ENCODE measurements around the gene TENM4.

TENM4 gene

DNA sequence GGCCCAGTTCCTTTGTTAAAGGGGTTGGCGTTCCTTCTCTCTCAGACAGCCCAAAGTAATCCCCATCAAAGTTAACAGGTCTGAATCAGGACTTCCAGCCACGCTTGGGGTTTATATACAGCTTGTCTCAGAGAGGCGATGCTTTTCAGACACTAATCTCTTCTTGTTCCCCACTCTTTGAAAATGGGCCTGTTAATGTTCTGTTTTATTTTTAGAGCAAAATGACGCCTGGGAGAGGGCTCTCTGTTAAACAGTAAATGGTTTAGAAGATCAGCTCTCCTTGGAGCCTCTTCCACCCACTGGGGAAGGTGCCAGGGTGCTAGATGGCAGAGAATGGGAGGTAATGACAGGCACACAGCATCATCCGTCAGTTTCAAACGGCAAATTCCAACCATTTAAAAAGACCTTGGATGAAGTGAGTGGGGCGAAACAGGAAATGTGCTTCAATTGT is 630.2 kb downstream of the TENM4 start:
- no peak for DNase-seq (ENCODE audit: low read depth)

DNA sequence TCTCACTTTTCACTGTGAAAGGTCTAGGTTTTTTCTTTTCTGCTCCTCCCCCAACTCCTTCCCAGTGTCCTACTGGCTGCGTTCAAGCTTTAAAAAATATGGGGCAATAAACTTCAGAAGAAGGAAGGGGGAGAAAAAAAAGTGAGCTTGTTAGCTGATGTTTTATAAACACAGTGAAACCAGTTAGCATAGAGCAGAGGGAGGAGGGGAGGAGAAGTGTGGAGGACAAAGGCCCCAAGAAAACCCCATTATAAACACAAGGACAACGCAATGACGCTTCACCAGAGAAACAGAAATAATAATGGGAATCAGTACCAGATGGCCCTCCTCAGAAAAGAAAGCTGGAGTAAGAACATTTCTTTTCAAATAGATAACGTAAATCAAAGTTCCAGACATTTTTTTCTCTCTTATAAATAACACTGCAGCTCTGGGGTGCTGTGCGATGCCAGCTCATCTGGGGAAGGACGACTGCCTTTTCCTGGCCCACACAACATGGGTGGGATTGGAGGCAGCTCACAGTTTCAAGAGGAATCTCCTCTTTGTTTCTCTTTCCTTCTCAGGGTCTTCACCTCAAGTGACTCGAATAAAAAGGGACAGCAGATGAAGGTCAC is 630.8 kb downstream of the TENM4 start:
- DNase-seq (ENCODE audit: low read depth): no peak

DNA sequence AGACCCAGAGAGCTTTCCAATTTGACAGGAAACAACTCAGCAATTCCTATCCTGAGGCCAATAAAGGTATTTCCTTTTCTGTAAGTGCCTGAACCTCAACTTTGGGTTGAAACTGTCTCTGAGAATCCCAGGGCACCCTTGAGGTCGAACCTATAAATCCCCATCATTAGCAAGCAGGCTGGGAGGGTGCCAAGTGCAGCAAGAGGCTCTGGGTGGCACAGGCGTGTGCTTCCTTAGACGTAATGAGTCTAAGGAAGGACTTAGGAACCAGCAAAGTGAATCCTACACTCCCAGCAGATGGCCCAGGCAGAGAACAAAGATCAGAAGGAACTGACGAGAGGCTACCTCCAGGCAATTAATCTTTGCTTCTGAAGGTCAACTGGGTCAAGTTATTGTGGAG is 631.9 kb downstream of the TENM4 start:
- DNase-seq (ENCODE audit: low read depth): no peak

DNA sequence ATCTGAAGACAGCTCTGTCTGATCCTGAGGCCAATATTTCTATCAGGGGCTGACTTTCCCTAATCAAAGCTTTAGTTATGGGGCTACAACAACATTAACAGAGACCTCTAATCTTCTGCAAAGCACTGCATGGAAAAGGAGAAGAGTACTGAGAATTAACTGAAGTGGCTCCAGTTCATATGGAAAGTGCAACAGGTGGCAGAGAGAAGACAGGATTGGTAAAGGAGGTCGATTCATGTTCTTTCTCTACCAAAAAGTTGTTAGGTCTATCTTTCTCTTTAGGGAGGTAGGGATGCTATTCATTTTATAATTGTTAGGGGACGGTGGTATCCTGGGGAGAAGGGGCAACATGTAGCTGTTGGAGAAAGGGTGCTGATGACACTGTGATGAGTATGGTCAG is 633.5 kb downstream of the TENM4 start:
- no peak for DNase-seq (ENCODE audit: low read depth)

DNA sequence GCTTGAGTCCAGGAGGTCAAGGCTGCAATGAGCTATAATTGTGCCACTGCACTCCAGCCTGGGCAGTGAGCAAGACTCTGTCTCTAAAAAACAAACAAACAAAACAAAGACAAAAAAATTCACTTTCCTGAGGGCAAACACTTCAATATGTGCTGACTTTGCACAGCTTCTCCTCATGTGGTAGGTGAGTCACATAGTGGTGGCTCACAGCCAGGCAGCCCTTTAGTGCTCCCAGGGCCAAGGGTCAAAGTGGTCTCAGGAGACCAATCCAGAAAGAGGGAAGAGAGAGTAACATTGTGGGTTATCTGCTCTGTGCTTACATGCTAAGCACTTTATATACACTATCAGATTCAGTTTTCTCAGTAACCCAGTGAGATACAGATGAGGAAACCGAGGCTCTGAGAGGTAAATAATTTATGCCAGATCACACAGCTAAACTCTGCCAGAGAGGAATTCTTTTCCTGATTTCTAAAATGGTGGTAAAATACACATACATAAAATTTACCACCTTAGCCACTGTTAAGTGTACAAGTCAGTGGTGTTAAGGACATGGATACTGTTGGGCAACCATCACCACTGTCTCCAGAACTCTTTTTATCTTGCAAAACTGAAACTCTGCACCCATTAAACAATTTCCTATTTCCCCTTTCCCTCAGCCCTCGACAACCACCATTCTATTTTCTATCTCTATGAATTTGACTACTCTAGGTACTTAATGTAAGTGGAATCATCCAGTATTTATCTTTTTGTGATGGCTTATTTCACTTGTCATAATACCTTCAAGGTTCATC is 634.4 kb downstream of the TENM4 start:
- no peak for DNase-seq (ENCODE audit: low read depth)

DNA sequence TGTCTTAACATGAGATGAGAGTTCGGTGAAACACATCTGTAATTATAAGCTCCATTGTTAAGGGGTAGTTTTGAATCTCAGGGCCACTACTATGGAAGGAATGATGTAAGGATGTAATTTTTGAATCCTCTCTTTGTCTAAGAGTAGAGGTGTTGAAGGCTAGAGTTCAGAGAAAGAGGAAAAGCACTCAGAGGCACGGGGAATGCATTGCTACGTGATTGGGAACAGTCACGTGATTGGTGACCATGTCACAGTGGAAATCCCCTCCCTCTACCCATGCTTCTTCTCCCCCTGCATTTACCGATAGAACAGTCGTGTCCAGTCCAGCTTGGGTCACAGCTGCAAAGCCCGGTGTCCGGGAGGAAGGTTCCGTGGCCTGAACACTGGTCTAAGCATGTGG is 635.8 kb downstream of the TENM4 start:
- no peak for DNase-seq (ENCODE audit: low read depth)

DNA sequence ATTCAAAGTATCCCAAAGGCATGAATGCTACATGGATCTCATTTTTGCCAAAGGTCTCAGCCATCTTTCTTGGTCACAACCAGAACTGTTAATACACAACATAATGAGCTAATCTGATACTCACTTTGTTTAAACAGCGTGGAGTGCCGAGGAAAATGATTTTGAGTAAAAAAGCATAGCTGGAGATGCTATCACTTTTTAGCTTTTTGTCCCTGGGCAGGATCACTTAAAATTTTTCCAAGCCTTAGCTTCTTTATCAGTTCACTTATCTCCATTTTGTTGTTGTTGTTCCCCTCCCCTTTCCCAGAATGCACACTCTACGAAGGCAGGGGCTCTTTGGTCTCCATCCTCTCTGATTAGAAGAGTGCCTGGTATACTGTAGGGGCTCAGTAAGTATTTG is 636.8 kb downstream of the TENM4 start:
- DNase-seq (ENCODE audit: low read depth): no peak

DNA sequence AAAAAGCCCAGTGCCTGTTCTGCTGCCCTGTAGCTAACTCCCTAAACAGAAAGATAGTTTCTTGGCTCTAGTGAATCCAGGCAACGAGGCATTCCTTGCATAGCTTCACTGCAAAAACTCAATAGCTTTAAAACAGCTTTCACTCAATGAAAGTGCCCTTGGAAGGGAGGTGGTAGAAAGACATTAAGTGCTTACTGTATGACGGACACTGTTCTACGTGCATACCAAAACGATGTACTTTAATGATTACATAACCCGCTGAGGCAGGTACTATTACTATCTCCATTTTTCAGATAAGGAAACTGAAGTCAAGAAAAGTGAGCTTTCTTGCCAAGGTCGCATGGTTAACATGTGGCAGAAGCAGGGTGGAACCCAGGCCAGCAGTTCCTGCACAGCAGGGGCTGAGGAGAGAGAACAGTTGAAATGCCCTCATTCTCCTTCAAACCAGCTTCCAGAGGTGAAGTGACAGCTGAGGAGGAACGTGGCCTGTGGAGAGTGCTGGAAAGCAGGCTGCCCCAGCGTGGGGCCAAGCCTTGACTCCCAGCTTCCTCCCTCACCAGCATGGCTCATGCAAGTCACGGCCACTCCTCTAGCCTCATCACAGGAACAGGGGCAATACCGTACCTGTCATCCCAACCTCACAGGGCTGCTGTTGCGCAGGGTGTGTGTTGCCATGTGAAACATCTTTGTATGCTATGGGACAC is 638.6 kb downstream of the TENM4 start:
- no peak for DNase-seq (ENCODE audit: low read depth)

DNA sequence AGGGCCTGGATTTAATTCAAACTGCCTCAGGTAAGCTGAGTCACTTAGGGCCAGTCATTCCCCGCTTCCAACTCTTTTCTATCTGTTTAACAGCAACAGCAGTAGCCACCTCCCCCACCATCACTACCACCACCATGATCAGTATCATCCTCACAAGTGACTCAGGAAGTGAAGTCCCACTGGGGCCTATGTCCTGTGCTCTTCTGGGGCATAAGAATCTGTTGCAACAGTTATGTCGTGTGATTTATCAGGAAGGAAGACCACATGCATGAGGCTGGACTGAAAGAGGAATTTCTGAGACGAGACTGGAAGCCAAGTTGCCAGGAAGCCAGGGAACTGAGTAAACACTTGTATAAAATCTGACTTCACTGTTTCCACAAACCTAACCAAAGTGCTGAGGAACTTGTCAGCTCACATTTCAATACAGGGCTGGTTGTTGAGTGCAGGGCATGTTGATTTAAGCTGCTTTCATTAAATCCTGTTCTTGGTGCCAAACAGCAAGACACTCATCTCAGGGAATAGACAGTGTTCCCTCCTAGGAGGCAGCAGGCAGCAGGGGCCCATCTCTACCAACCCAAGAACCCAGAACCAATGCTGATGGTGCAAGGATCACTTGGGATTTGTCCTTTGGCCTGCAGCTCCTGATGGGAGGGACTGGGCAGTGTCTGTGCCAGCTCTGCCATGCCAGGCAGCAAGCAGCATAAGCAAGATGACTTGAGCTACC is 639.5 kb downstream of the TENM4 start:
- DNase-seq (ENCODE audit: low read depth): peak; percentile 68

DNA sequence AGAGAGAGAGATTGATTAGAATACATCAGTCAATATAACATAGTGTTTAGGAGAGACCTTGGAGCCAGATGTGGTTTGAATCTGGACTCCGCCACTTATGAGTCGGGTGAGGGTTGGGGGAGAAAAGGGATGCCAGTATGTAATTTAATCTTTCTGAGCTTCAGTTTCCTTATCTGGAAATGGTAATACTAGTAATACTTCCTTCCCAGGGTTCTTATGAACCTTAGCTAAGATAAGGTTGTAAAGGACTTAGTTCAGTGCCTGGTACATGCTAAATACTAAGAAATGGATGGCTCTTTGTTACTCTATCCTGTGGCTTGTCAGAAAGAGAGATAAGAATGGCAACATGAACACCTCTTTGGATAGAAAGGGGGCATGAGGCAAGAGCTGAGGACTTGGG is 640.1 kb downstream of the TENM4 start:
- no peak for DNase-seq (ENCODE audit: low read depth)

DNA sequence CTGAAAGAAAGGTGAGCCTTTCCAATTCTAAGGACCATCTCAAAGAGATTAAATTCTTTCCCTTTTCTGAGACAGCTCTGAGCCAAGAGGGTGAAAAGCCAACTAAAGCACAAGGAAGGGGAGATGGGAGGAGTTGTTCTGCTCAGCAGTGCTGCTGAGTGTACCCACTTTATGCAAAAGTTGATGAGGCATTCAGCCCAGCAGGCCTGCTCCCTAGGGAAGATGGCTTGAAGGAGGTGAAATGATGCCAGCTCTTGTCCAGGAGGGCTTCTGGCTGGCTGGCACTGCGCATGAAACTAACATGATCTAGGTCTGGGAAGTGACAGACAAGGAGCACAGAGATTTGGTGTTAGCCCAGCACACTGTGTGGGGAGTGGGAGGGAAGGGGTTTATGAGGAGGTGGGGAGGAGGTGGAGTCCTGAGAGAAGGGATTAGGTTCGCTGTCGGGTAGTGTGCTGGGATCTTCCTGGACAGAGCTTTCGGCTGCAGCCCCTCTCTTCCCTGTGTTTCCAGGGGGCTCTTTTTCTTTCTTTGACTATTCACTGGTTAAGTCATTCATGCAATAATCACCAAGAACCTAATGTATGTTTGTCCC is 640.6 kb downstream of the TENM4 start:
- DNase-seq (ENCODE audit: low read depth): no peak

DNA sequence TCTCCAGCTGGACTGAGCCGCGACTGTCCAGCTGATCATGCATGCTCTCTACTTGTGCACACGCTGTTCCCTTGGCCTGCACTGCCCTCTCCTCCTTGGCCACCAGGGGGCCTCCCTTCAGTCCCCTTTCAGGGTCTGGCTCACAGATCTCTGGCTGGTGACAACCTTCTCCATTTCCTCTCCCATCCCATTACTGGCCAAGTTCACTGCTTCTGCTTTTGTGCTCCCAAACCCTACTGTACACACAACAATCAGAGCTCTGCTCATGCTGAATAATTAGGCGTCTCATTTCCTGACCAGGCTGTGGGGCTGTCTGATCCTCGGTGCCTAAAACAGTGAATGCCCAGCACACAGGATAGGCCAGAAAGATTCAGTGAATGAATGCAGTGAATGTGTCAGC is 642.2 kb downstream of the TENM4 start:
- DNase-seq (ENCODE audit: low read depth): no peak

DNA sequence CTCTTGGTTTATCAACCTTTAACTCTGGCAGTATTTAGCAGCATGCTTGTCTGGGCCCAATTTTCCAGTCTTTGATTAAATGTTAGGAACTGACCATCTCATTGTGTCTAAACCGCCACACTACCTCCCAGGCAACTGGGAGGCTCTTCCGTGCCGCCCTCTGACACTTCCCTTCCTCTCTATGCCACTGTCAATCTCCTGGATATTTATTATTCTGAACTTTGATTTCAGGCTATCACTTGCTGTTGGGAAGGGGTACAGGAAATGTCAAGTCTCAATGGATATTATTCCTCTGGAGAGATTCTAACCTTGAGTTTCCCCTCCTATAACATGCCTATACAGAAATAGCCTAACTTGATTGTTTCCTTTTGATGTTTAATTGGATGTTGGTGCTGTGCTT is 643.3 kb downstream of the TENM4 start:
- no peak for DNase-seq (ENCODE audit: low read depth)

DNA sequence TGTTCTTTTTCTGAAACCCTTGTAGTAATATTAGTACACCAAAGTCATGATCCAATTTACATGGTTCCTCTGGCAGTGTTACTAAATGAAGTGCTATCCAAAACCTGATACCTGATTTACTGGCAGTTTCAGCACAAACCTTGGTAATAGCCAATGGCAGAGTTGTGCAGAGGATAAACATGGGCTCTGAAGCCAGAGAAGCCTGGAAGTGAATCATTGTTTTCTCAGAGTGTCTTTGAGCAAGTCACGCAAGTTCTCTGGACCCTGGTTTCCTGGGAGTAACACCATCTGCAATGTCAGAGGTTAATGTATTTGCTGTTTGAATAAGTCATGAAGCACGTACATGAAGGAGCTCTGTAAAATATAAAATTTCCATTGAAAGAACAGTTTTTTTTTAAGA is 643.9 kb downstream of the TENM4 start:
- peak; percentile 79 for DNase-seq (ENCODE audit: low read depth)

DNA sequence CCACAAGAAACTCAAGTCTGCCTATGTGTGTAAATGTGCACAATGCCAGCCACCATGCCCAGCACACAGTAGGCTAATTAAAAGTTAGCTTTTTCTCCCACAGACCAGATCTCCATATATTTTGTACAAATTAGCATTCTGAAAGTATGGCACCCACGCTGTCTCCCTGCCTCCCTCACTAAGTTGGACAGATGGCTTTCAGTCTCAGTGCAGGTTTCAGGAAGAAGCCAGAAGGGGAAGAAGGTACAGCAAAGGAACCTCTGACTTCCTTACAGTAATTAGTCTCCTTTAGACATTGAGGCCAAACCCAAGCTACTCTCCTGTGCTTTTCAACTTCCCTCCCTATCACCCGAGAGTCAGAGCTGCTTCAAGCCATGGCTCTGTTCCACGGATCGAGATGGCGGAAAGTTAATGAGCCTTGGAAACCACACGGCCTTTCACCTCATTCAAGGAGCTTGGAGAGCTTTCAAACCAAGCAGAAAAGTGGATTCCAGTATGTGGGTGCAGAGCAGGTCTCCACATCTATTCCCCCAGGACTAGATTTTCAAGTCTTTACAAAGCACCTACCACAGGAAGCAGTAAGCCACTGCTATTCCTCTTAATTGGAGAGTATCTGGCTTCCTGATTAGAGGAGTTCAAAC is 645.1 kb downstream of the TENM4 start:
- DNase-seq (ENCODE audit: low read depth): no peak

DNA sequence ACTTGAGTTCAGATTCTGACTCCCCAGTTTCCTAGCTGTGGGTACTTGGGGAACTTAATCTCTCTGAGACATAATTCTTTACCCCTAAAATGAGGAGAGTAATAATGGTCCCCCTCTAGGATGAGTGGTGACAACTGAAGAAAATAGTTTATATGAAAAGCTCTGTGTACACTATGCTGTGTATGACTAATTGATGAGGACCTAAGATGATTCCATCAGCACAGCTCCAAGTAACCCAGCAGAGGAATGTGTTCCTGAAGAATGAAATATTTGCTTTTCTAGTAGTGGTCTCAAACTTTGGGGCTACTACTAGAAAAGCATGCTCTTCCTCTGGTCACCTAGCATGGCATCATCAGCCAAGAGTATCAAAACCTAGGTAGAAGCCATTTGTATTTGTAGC is 648.9 kb downstream of the TENM4 start:
- DNase-seq (ENCODE audit: low read depth): no peak

DNA sequence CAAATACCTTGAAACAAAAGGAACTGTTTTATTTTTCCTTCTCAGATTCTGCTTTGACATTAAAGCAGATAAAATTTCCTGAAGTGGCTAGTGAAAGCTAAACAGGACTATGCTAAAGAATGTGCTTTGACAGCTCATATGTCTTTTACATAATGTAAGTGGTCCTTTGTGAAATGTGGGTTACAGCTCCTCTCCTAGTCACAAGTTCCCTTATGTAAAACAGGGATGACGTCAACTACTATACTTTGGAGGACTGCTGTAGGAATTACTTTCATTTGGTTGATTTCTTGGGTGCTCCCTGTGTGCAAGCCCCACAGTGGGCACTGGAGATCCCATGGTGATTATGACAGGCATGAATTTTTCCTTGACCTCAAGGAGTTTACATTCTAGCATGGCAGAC is 649.6 kb downstream of the TENM4 start:
- DNase-seq (ENCODE audit: low read depth): peak; percentile 33

DNA sequence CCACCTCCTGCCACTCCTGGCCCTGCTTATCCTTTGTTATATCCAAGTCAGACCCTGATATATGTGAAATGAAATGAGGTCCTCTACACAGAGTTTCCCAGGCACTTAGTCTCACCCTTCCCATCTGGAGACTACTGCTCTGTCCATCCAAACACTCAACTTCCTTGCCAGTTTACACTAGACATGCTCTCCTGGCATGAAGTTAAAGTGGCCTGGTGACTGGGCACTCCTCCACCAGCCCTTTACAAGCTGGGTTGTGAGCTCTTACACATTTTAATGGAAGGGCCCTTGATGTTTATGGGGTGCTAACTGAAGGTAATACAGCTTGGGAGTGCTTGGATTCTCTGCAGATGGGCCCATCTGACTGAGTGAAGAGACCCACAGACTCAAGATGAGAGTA is 650.0 kb downstream of the TENM4 start:
- no peak for DNase-seq (ENCODE audit: low read depth)

DNA sequence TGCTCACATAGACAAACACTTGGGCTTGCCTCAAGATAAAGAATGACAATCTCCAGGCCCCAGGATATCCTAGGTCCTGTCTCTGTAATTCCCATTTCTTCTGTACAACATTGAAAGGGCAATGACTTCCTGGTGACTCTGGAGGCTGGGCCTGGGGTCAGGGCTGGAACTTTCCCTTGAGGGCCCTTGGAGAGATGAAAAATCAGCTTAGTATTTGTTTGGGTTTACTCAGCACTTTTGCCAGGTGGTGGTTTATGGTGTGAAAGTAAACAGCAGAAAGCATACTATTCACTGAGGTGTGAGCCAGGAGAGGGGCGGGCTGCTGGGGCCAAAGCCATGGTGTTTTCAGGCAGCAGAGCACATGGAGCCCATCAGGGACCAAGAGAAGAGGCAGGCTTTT is 651.5 kb downstream of the TENM4 start:
- DNase-seq (ENCODE audit: low read depth): no peak

DNA sequence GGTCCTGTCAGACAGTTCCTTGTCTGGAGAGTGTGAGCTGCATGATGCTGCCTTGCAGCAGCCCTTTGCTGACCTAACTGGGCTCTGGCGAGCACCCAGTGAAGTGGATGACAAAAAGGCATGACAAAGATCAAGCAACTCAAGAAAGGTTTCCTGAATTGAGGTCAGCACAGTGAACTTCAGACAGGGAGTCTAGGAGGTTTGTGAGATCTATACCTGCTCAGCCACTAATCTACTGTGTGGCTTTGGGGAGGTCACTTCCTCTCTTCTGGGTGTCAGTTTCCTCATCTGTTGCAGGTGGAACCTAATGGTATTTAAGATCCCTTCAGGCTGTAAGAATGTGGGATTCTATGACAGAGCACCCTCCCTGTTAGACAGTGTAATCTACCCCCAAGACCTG is 652.3 kb downstream of the TENM4 start:
- DNase-seq (ENCODE audit: low read depth): no peak

DNA sequence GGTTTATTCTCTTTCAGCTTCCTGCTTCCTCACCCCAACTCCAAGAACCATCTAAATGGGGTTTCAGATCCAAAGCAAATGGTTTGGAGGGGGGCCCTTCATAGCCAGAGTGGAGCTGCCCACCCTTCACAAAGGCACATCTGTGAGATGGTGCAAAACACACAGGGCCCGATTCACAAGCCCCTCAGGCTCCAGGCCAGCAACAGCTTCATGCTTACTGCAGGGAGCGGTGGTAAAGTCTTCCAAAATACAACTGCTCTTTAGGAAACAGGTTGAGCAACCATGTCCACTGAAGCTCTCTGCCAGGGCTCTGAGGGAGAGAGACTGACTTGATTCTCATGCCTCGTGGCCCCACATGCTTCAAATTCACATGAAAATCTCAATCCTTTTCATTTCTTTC is 653.1 kb downstream of the TENM4 start:
- no peak for DNase-seq (ENCODE audit: low read depth)

DNA sequence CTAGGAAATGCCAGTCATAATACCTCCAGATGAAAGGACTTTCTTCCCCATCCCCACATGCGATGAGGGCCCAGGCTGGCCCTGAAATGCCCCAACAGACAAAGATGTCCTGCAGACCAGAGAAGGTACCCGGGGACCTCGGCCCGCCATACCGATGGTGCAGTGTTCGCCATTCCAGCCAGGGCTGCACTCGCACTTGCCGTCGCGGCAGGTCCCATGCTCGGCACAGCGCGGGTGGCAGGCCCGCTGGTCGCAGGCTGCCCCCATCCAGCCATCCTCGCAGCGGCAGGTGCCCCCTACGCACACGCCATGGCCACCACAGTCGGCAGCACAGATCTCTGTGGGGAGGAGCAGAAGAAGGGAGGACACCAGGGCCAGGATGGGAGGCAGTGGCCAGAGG is 654.1 kb downstream of the TENM4 start:
- no peak for DNase-seq (ENCODE audit: low read depth)
